AG04450 (cell line): ENCODE results near the gene NAT8L. TPM values are rescaled to one million over a fixed set of nuclear protein-coding genes. Genes with fewer than 3 reads are reported as not detected.

ENCODE experiments used
- CTCF ChIA-PET: fragments of 300-600, 350-600 bp; formaldehyde crosslinking; extraction: SDS; loops from one replicate; lab custom pipeline; 2022; ENCODE audit warnings: antibody characterized with exemption, inconsistent platforms; lab: Charles Lee
- POLR2A ChIA-PET: fragments of 350-600 bp; formaldehyde crosslinking; extraction: SDS; loops from one replicate; lab custom pipeline; 2021; ENCODE audit warnings: antibody characterized with exemption, inconsistent platforms; lab: Yijun Ruan, JAX
- DNase-seq: peaks from one replicate; pipeline ENCODE4 v3.0.0-alpha.2; 2011; ENCODE audit warnings: low read depth, low spot score
- H3K27ac ChIP-seq: one replicate; pipeline ENCODE4 v1.5.1; 2012; ENCODE audit warnings: low read depth, low read length, control low read depth
- H3K27me3 ChIP-seq: one replicate; pipeline ENCODE4 v1.6.0; 2012; ENCODE audit warnings: low read length; ENCODE audit not compliant: control insufficient read depth, insufficient read depth
- H3K4me3 ChIP-seq: 2 replicates; pipeline ENCODE4 v1.5.1; 2011; ENCODE audit warnings: mild to moderate bottlenecking, low read depth, low read length, control low read depth
- H3K9me3 ChIP-seq: 2 replicates; pipeline ENCODE4 v1.5.1; 2012; ENCODE audit warnings: low read length; ENCODE audit not compliant: control insufficient read depth, insufficient read depth
- CTCF ChIP-seq: IDR thresholded peaks from 2 replicates; pipeline ENCODE4 v1.5.1; 2011; ENCODE audit warnings: low read depth, low read length, control low read depth, inconsistent platforms
- polyA plus RNA-seq: library from polyadenylated mRNA; depleted of rRNA; stranded (reverse); fragments of >200 nt; gene quantifications from 2 replicates; pipeline ENCODE4 v1.2.3, GENCODE V29; 2011

Gene NAT8L
- polyA plus RNA-seq, 1 experiment = not detected

DNA sequence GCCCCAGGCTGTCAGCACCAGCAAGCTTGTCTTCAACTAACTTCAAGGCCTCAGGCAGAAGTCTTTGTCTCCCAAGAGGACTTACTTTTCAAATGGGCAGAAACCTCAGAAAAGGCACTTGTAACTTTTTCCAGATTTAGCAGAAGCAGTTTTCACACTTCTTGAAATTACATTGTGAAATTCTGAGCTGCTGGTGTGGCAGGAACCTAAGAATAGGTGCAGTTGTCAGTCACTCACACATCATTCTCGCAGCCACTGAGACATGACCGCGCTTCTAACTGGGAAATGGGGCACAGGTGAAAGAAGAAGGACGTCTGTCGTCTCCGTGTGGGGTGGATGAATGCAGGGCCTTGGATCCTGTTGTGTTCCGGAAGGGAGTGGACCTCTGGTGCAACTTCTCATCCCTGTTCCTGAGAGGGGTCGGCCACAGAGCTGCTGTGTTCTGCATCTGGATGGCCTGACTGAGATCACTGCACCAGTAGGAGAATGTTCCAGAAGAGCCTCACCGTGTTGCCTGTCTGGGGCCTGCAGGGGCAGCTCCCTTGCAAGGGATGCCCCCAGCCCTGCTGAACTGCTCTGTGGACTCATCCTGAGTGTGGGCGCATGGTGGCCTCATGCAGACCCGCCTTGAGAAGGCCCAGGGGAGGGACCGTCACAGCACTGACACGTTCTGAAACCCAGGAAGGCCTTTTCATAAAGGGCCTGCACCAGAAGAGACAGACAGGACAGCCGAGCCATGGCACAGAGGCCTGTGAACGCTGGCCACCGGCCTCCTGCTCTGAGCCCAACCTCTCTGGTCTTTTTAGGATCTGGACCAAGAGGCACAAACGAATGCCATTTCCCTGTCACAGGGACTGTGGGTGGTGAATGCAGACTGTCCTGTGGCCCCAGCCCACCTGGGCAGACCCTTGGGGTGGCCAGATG lies 18.7 kb downstream of the NAT8L start:
- POLR2A ChIA-PET = no interaction called here
- H3K9me3 ChIP-seq = no peaks in the 10 kb centered on the region

GRCh38 chr4:2078584-2078983 lies 19.5 kb downstream of the NAT8L start:
- no peaks in the 10 kb centered on the region for H3K9me3 ChIP-seq
- no peak overlapping the region for H3K27ac ChIP-seq
- H3K27me3 ChIP-seq = peaks cover 16% of the 10 kb centered on the region
- H3K4me3 ChIP-seq = no peak overlapping the region
- CTCF ChIA-PET = no interaction called here
- no peak for DNase-seq
- no peak for TF ChIP-seq CTCF
- POLR2A ChIA-PET = no interaction called here

More for the DNA sequence above, 18.7 kb downstream of the NAT8L start:
- no peak for DNase-seq
- CTCF ChIA-PET = no interaction called here
- TF ChIP-seq CTCF = no peak
- Histone ChIP-seq H3K27ac (no peak overlapping the region), H3K27me3 (peaks cover 9% of the 10 kb centered on the region), H3K4me3 (no peak overlapping the region)

GRCh38 chr4:2079006-2079405 lies 19.9 kb downstream of the NAT8L start:
- no peak for TF ChIP-seq CTCF
- DNase-seq = no peak
- CTCF ChIA-PET = no interaction called here
- Histone ChIP-seq H3K27me3 (peaks cover 19% of the 10 kb centered on the region), H3K27ac (no peak overlapping the region), H3K4me3 (no peak overlapping the region), H3K9me3 (no peaks in the 10 kb centered on the region)
- POLR2A ChIA-PET = no interaction called here

GRCh38 chr4:2079926-2080325 lies 20.8 kb downstream of the NAT8L start:
- H3K27me3 ChIP-seq = peaks cover 24% of the 10 kb centered on the region

More at GRCh38 chr4:2079926-2080325, 20.8 kb downstream of the NAT8L start:
- no peak overlapping the region for H3K27ac ChIP-seq
- no peak for TF ChIP-seq CTCF
- H3K9me3 ChIP-seq = no peaks in the 10 kb centered on the region
- H3K4me3 ChIP-seq = no peak overlapping the region
- no peak for DNase-seq
- POLR2A ChIA-PET = no interaction called here
- CTCF ChIA-PET = no interaction called here
